Measurements from ENCODE around the gene PKP2. TPM values are rescaled to one million over a fixed set of nuclear protein-coding genes. Genes with fewer than 3 reads are reported as not detected.

The PKP2 gene
- total RNA-seq, 2 donors from 2014 or later = 130 to 187 TPM

- Histone ChIP-seq H3K27me3 (no peaks in the 10 kb centered on the region), H3K36me3 (peaks cover 3% of the 10 kb centered on the region), H3K9ac (ENCODE audit: low read depth in 2 of 2, low read length in 2 of 2) (peak overlapping the region in 1 of 2 donors; percentile 76), H3K4me1 (no peaks in the 10 kb centered on the region), H3K4me3 (peak overlapping the region; percentile 92), H3K9me3 (no peaks in the 10 kb centered on the region), H3K27ac (peak overlapping the region; percentile 95)
- DNase-seq = no peak
- intact Hi-C loops (cut with DNase I) = loop anchor here (5.0 kb wide), 1 partner anchor 1266 kb away; the partner anchor contains the start of gene ALG10
- TF ChIP-seq CTCF (IDR thresholded peaks at IDR 0.05) = no peak
Measured at GRCh38 chr12:32756476-32757066, 140.0 kb downstream of the PKP2 start.

- peak; percentile 78 for TF ChIP-seq CTCF (IDR thresholded peaks at IDR 0.05)
- peak; percentile 97 for DNase-seq
- peak within 1 kb of the TSS; percentile 95 for H3K27ac ChIP-seq
- no peaks in the 10 kb centered on the region for H3K9me3 ChIP-seq
- intact Hi-C loops (cut with DNase I) = loop anchor here (5.0 kb wide), 1 partner anchor 1266 kb away; the partner anchor contains the start of gene ALG10
- peak within 1 kb of the TSS; percentile 76 to 79 for H3K9ac ChIP-seq (ENCODE audit: low read depth in 2 of 2, low read length in 2 of 2)
- no peaks in the 10 kb centered on the region for H3K4me1 ChIP-seq
- no peaks in the 10 kb centered on the region for H3K27me3 ChIP-seq
- peaks cover 4% of the 10 kb centered on the region for H3K36me3 ChIP-seq
- H3K4me3 ChIP-seq = peak within 1 kb of the TSS; percentile 92
Measured at GRCh38 chr12:32755654-32756475, 140.7 kb downstream of the PKP2 start, which contains the start of gene YARS2. Gene YARS2, minus strand, starts transcription at chr12:32755897. Its CDS starts 23 bp downstream, at chr12:32755874.

GRCh38 chr12:32755051-32755653 is 141.4 kb downstream of the PKP2 start:
- H3K4me1 ChIP-seq = no peaks in the 10 kb centered on the region
- peak; percentile 87 for TF ChIP-seq CTCF (IDR thresholded peaks at IDR 0.05)
- H3K27me3 ChIP-seq = no peaks in the 10 kb centered on the region
- H3K4me3 ChIP-seq = peak overlapping the region; percentile 92
- peak; percentile 88 for DNase-seq
- intact Hi-C loops (cut with DNase I) = loop anchor here (5.0 kb wide), 1 partner anchor 1267 kb away; the partner anchor contains the start of gene ALG10
- H3K36me3 ChIP-seq = peaks cover 4% of the 10 kb centered on the region
- H3K9ac ChIP-seq (ENCODE audit: low read depth in 2 of 2, low read length in 2 of 2) = peak overlapping the region; percentile 76 to 79
- H3K27ac ChIP-seq = peak overlapping the region; percentile 95
- H3K9me3 ChIP-seq = no peaks in the 10 kb centered on the region

GRCh38 chr12:32754111-32754510 is 142.5 kb downstream of the PKP2 start:
- Histone ChIP-seq H3K9me3 (no peaks in the 10 kb centered on the region), H3K27me3 (no peaks in the 10 kb centered on the region), H3K27ac (peak overlapping the region; percentile 0), H3K36me3 (peaks cover 4% of the 10 kb centered on the region), H3K4me1 (no peaks in the 10 kb centered on the region), H3K9ac (ENCODE audit: low read depth in 2 of 2, low read length in 2 of 2) (peak overlapping the region in 1 of 2 donors; percentile 76), H3K4me3 (peak overlapping the region; percentile 92)
- no peak for DNase-seq
- TF ChIP-seq CTCF (IDR thresholded peaks at IDR 0.05) = no peak
- intact Hi-C loops (cut with DNase I) = no loop called here

- H3K4me1 ChIP-seq = no peaks in the 10 kb centered on the region
- DNase-seq = no peak
- no peaks in the 10 kb centered on the region for H3K9me3 ChIP-seq
- H3K27me3 ChIP-seq = no peaks in the 10 kb centered on the region
- H3K4me3 ChIP-seq = no peak overlapping the region
- intact Hi-C loops (cut with DNase I) = no loop called here
- peak overlapping the region; percentile 0 for H3K27ac ChIP-seq
- H3K9ac ChIP-seq (ENCODE audit: low read depth in 2 of 2, low read length in 2 of 2) = peak overlapping the region in 1 of 2 donors; percentile 76
- H3K36me3 ChIP-seq = peaks cover 4% of the 10 kb centered on the region
- no peak for TF ChIP-seq CTCF (IDR thresholded peaks at IDR 0.05)
Measured at GRCh38 chr12:32753605-32754004, 143.0 kb downstream of the PKP2 start.

Measured in colonic mucosa (tissue), 4 donors.